ENCODE measurements around the gene DDX47. TPM values are rescaled to one million over a fixed set of nuclear protein-coding genes. Genes with fewer than 3 reads are reported as not detected.
A peak's percentile ranks its signal among the peaks of the same experiment; 100 is the strongest.

Gene DDX47
- 121 and 138 TPM in 2 replicates for total RNA-seq (2022)
- Bru-seq, nascent RNA = percentile 97 among the genes with signal in this experiment
- percentile 97 among the genes with signal in this experiment for BruChase-seq, experiment 1, labeled RNA remaining after a 2-hour chase
- percentile 96 among the genes with signal in this experiment for BruChase-seq, experiment 2, labeled RNA remaining after a 6-hour chase
- long read RNA-seq, transcript DDX47-202 (12 exons, 1,817 nt) = major isoform, 393 of 416 reads
- long read RNA-seq, transcript DDX47-212 (11 exons, 2,357 nt) = minor isoform, 13 of 416 reads
- long read RNA-seq, partial matches to known transcripts = 1 of 416 reads
- long read RNA-seq, other reads (novel, unspliced or antisense) = 6 of 416 reads

- peak; percentile 99 for TF ChIP-seq CTCF (IDR thresholded peaks at IDR 0.05; ENCODE audit: insufficient read depth in 1 of 2, low read depth in 1 of 2, low read length in 1 of 2, severe bottlenecking in 1 of 2, unreplicated experiment in 1 of 2)
- peaks cover 52% of the 10 kb centered on the region for H3K4me1 ChIP-seq
- Mint-ChIP-seq H3K4me1 (ENCODE audit: low read depth, unreplicated experiment) (peaks cover 39% of the 10 kb centered on the region), H3K27me3 (ENCODE audit: insufficient read depth, unreplicated experiment) (no peaks in the 10 kb centered on the region), H3K4me3 (ENCODE audit: unreplicated experiment) (peak within 1 kb of the TSS; percentile 96), H3K36me3 (ENCODE audit: insufficient read depth, unreplicated experiment) (peaks cover 48% of the 10 kb centered on the region), H3K9me3 (ENCODE audit: unreplicated experiment) (no peaks in the 10 kb centered on the region), H3K27ac (ENCODE audit: unreplicated experiment) (peak within 1 kb of the TSS; percentile 95)
- ChIA-PET POLR2A (interaction anchor here (0.5 to 1.6 kb wide), 4 partner anchors 19 to 78 kb away, joined by 3 to 10 read pairs (median 4); partner anchors contain the start of gene GPRC5A), CTCF (interaction anchor here (0.6 to 1.4 kb wide), 5 partner anchors 15 to 78 kb away, joined by 3 to 6 read pairs (median 4); partner anchors contain the start of gene GPRC5A)
- H3K4me3 ChIP-seq (ENCODE audit: low read depth, low read length) = peak within 1 kb of the TSS; percentile 78
- no peaks in the 10 kb centered on the region for H3K27me3 ChIP-seq (replicated peaks; ENCODE audit: control insufficient read depth, insufficient read depth, low read length)
- H3K9me3 ChIP-seq = no peaks in the 10 kb centered on the region
- intact Hi-C loops (cut with micrococcal nuclease; ENCODE audit: unreplicated experiment) = loop anchor here (1.0 to 2.0 kb wide), 4 partner anchors 21 to 77 kb away; partner anchors contain the start of gene GPRC5A
- DNase-seq = peak; percentile 97 to 99
- BruUV-seq (replicated peaks) = TSS peak; percentile 49
- no peaks in the 10 kb centered on the region for H3K36me3 ChIP-seq (ENCODE audit: control insufficient read depth, insufficient read depth, low read length)
These were observed at the start of gene DDX47 for GRCh38 chr12:12813120-12814101. Gene DDX47 (plus strand): TSS chr12:12813346. CDS start chr12:12813368, 22 bp downstream.

GRCh38 chr12:12764824-12765223, 48.3 kb upstream of the DDX47 start:
- ChIA-PET POLR2A (no interaction called here), CTCF (no interaction called here)
- H3K4me3 ChIP-seq (ENCODE audit: low read depth, low read length) = no peak overlapping the region
- no peaks in the 10 kb centered on the region for H3K27me3 Mint-ChIP-seq (ENCODE audit: insufficient read depth, unreplicated experiment)
- no peaks in the 10 kb centered on the region for H3K9me3 ChIP-seq
- no peak overlapping the region for H3K27ac Mint-ChIP-seq (ENCODE audit: unreplicated experiment)
- no peaks in the 10 kb centered on the region for H3K36me3 ChIP-seq (ENCODE audit: control insufficient read depth, insufficient read depth, low read length)
- DNase-seq = peak in 1 of 2 experiments; percentile 10
- intact Hi-C loops (cut with micrococcal nuclease; ENCODE audit: unreplicated experiment) = no loop called here
- H3K4me3 Mint-ChIP-seq (ENCODE audit: unreplicated experiment) = no peak overlapping the region
- TF ChIP-seq CTCF (IDR thresholded peaks at IDR 0.05; ENCODE audit: insufficient read depth in 1 of 2, low read depth in 1 of 2, low read length in 1 of 2, severe bottlenecking in 1 of 2, unreplicated experiment in 1 of 2) = no peak
- no peaks in the 10 kb centered on the region for H3K27me3 ChIP-seq (replicated peaks; ENCODE audit: control insufficient read depth, insufficient read depth, low read length)
- H3K4me1 ChIP-seq = no peaks in the 10 kb centered on the region
- peaks cover 4% of the 10 kb centered on the region for H3K9me3 Mint-ChIP-seq (ENCODE audit: unreplicated experiment)
- H3K4me1 Mint-ChIP-seq (ENCODE audit: low read depth, unreplicated experiment) = no peaks in the 10 kb centered on the region
- H3K36me3 Mint-ChIP-seq (ENCODE audit: insufficient read depth, unreplicated experiment) = no peaks in the 10 kb centered on the region
- no TSS peak for BruUV-seq (replicated peaks)

- CTCF ChIA-PET = no interaction called here
- H3K36me3 Mint-ChIP-seq (ENCODE audit: insufficient read depth, unreplicated experiment) = no peaks in the 10 kb centered on the region
- H3K9me3 Mint-ChIP-seq (ENCODE audit: unreplicated experiment) = peaks cover 27% of the 10 kb centered on the region
- H3K9me3 ChIP-seq = no peaks in the 10 kb centered on the region
- TF ChIP-seq CTCF (IDR thresholded peaks at IDR 0.05; ENCODE audit: insufficient read depth in 1 of 2, low read depth in 1 of 2, low read length in 1 of 2, severe bottlenecking in 1 of 2, unreplicated experiment in 1 of 2) = no peak
- no peak for DNase-seq
- no TSS peak for BruUV-seq (replicated peaks)
- no peak overlapping the region for H3K4me3 Mint-ChIP-seq (ENCODE audit: unreplicated experiment)
- H3K36me3 ChIP-seq (ENCODE audit: control insufficient read depth, insufficient read depth, low read length) = no peaks in the 10 kb centered on the region
- no peak overlapping the region for H3K27ac Mint-ChIP-seq (ENCODE audit: unreplicated experiment)
- H3K4me1 Mint-ChIP-seq (ENCODE audit: low read depth, unreplicated experiment) = peaks cover 6% of the 10 kb centered on the region
- H3K27me3 ChIP-seq (replicated peaks; ENCODE audit: control insufficient read depth, insufficient read depth, low read length) = no peaks in the 10 kb centered on the region
- POLR2A ChIA-PET = no interaction called here
- intact Hi-C loops (cut with micrococcal nuclease; ENCODE audit: unreplicated experiment) = no loop called here
- no peaks in the 10 kb centered on the region for H3K4me1 ChIP-seq
- H3K4me3 ChIP-seq (ENCODE audit: low read depth, low read length) = no peak overlapping the region
- H3K27me3 Mint-ChIP-seq (ENCODE audit: insufficient read depth, unreplicated experiment) = no peaks in the 10 kb centered on the region
These were observed 42.9 kb upstream of the DDX47 start for GRCh38 chr12:12770262-12770661.

All from Caco-2 (cell line).